Astrocyte (in vitro differentiated cells and primary cell): Measurements from ENCODE around the gene YBX2.

Experiments used
- CTCF ChIP-seq: IDR thresholded peaks from 2 replicates; pipeline ENCODE4 v1.5.1; 2011; ENCODE audit warnings: low read depth, mild to moderate bottlenecking, inconsistent platforms, low read length, moderate library complexity; ENCODE audit not compliant: insufficient read depth
- EZH2 ChIP-seq: IDR thresholded peaks from 2 replicates; pipeline ENCODE4 v1.6.1; 2012; ENCODE audit warnings: mild to moderate bottlenecking, low read length, inconsistent platforms; ENCODE audit not compliant: insufficient read depth

DNA sequence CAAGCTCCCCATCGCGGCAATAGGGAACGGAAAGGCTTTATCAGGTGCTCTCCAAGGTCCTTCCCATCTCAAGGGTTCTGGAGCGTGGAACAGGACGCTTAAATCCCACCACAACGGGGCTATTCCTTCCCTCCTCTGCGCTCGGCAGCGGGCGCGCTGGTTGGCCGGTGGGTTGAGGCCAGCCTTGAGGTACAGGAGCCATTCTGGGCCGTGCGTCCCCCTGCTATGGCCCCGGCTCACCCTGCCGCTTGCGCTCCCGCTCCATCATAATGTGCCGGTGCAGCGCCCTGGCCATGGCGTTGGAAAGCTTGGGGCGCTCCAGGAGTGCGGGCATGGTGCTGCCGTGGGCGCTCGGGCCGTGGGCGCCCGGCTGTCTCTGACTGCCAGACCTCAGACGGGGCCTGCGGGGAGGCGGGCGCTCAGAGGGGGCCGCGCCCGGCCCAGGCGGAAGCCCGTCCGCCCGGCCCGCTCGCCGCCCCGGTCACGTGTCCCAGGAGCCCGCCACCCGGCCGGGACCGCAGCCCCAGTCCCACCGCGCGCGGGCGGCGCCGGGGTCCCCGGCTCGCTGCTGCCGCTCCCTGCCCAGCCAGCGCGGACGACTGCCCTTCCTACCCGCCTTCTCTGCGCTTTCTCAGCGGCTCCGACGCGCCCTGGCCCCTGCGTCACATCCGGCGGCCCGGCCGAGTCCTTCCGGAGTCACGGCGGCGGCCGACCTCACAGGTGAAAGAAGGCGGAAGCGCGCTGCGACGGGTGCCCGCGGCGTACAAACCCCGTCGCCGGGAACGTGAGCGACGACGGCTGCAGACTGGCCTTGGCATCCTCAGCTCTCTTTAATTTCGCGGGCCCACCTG lies 20.5 kb upstream of the YBX2 start, which contains the start of gene GPS2:
- no peak for TF ChIP-seq CTCF
- TF ChIP-seq EZH2: no peak
